K562 (cell line): ENCODE data around the gene GLTPD2. TPM values are rescaled to one million over a fixed set of nuclear protein-coding genes. Genes with fewer than 3 reads are reported as not detected.

Source experiments
- BRD9 ChIP-seq: fragments of 450-650 bp; IDR thresholded peaks from 2 replicates; pipeline ENCODE4 v1.6.1; 2018; ENCODE audit warnings: low read depth; ENCODE audit not compliant: partially characterized antibody
- CHCHD3 ChIP-seq: fragments of 250-450 bp; sonication (Bioruptor Pico); IDR thresholded peaks from 2 replicates; pipeline ENCODE4 v2.1.2; 2022; ENCODE audit warnings: mild to moderate bottlenecking
- DPF2 ChIP-seq: fragments of 450-650 bp; IDR thresholded peaks from 2 replicates; pipeline ENCODE4 v1.6.1; 2016
- ERF ChIP-seq: fragments of 450-650 bp; formaldehyde crosslinking; IDR thresholded peaks from 2 replicates; pipeline ENCODE4 v1.4.0; 2020; ENCODE audit warnings: mild to moderate bottlenecking, mixed read lengths
- FOXM1 ChIP-seq, 2 experiments: fragments of 450-650 bp in 1 of 2; sonication (generic) in 1 of 2; formaldehyde crosslinking in 1 of 2; IDR thresholded peaks; 2 replicates each; pipeline versions ENCODE4 v1.6.1 to v1.9.0; 2017 to 2022; ENCODE audit warnings: low read depth in 2 of 2, mild to moderate bottlenecking in 2 of 2, missing genetic modification reagents in 1 of 2, moderate library complexity in 1 of 2
- GATA2 ChIP-seq: sonication (generic); formaldehyde crosslinking; IDR thresholded peaks from 2 replicates; pipeline ENCODE4 v1.4.0; 2020; ENCODE audit warnings: mild to moderate bottlenecking, missing genetic modification reagents
- HDGF ChIP-seq: fragments of 450-650 bp; IDR thresholded peaks from 2 replicates; pipeline ENCODE4 v1.6.1; 2016
- HNRNPH1 ChIP-seq: fragments of 200-400 bp; formaldehyde crosslinking; optimal IDR thresholded peaks from 2 replicates; pipeline ENCODE3; 2017; ENCODE audit warnings: low read depth, mild to moderate bottlenecking, low read length, moderate library complexity
- NFIC ChIP-seq: fragments of 450-650 bp; IDR thresholded peaks from 2 replicates; pipeline ENCODE4 v1.6.1; 2017; ENCODE audit warnings: mild to moderate bottlenecking, inconsistent platforms
- TCF3 ChIP-seq: sonication (generic); formaldehyde crosslinking; IDR thresholded peaks from 2 replicates; pipeline ENCODE4 v1.4.0; 2020; ENCODE audit warnings: mild to moderate bottlenecking, missing genetic modification reagents
- TFAM ChIP-seq: fragments of 250-450 bp; sonication (Bioruptor Pico); conservative IDR thresholded peaks from 2 replicates; pipeline ENCODE4 v1.5.0; 2021; ENCODE audit warnings: mild to moderate bottlenecking, moderate library complexity
- XRCC3 ChIP-seq: fragments of 450-650 bp; IDR thresholded peaks from 2 replicates; pipeline ENCODE4 v1.6.1; 2017; ENCODE audit warnings: mild to moderate bottlenecking, moderate library complexity
- ZBTB17 ChIP-seq: fragments of 450-650 bp; formaldehyde crosslinking; IDR thresholded peaks from 2 replicates; pipeline ENCODE4 v1.4.0; 2020; ENCODE audit warnings: mild to moderate bottlenecking
- ZNF253 ChIP-seq: fragments of 250-450 bp; sonication (Bioruptor Pico); conservative IDR thresholded peaks from 2 replicates; pipeline ENCODE4 v1.6.1; 2021; ENCODE audit warnings: mild to moderate bottlenecking
- ZNF311 ChIP-seq: fragments of 250-450 bp; sonication (Bioruptor Pico); IDR thresholded peaks from 2 replicates; pipeline ENCODE4 v1.4.0; 2020; ENCODE audit warnings: mild to moderate bottlenecking, moderate library complexity
- ZNF324 ChIP-seq: fragments of 250-450 bp; sonication (Bioruptor Pico); IDR thresholded peaks from 2 replicates; pipeline ENCODE4 v1.4.0; 2020; ENCODE audit warnings: mild to moderate bottlenecking
- ZNF76 ChIP-seq: fragments of 250-450 bp; sonication (Bioruptor Pico); IDR thresholded peaks from 2 replicates; pipeline ENCODE4 v1.4.0; 2020; ENCODE audit warnings: mild to moderate bottlenecking, moderate library complexity, borderline replicate concordance
- ZNF830 ChIP-seq: fragments of 250-450 bp; sonication (Bioruptor Pico); IDR thresholded peaks from 2 replicates; pipeline ENCODE4 v1.5.0; 2021; ENCODE audit warnings: mild to moderate bottlenecking
- polyA plus RNA-seq, 8 experiments: library from polyadenylated mRNA; depleted of rRNA in 4 of 8; stranded (reverse) in 5 of 8; unstranded in 3 of 8; fragments of >200 nt; fragmentation: Nextera tagmentation in 2 of 8; fragmentation: Illumina TruSeq in 1 of 8; extraction: Ambion mirVana in 2 of 8; extraction: Trizol in 1 of 8; gene quantifications; 2 replicates each; pipeline versions ENCODE4 v1.2.1 to v1.2.3, GENCODE V29; 2011 to 2014; ENCODE audit warnings: inconsistent platforms in 1 of 8, missing spikeins in 1 of 8
- total RNA-seq, 7 experiments: library from RNA; depleted of rRNA in 6 of 7; stranded (reverse); fragments of >200 nt in 6 of 7; fragmentation: Illumina TruSeq in 2 of 7; extraction: Trizol in 2 of 7; gene quantifications; 2 replicates each; pipeline versions ENCODE4 v1.2.1 to v1.2.3, GENCODE V29; 2011 to 2021; ENCODE audit warnings: low replicate concordance in 1 of 7
- TF ChIP-seq, protein P1 (sequence below): sonication (generic); formaldehyde crosslinking; IDR thresholded peaks from 2 replicates; pipeline ENCODE4 v1.8.0; 2022; ENCODE audit warnings: mild to moderate bottlenecking, low read depth, missing genetic modification reagents
- TF ChIP-seq, protein P2 (sequence below): fragments of 450-650 bp; formaldehyde crosslinking; IDR thresholded peaks from 2 replicates; pipeline ENCODE4 v1.4.0; 2022; ENCODE audit warnings: missing genetic modification characterization
- TF ChIP-seq, protein P3 (sequence below): sonication (generic); formaldehyde crosslinking; IDR thresholded peaks from 2 replicates; pipeline ENCODE4 v1.8.0; 2022; ENCODE audit warnings: missing genetic modification reagents, mild to moderate bottlenecking, borderline replicate concordance
- TF ChIP-seq, protein P4 (sequence below): fragments of 250-450 bp; sonication (Bioruptor Pico); IDR thresholded peaks from 2 replicates; pipeline ENCODE4 v1.4.0; 2020; ENCODE audit warnings: mild to moderate bottlenecking, moderate library complexity
- TF ChIP-seq, protein P5 (sequence below), 2 experiments: fragments of 250-450 bp in 1 of 2; fragments of 450-650 bp in 1 of 2; sonication (Bioruptor Pico) in 1 of 2; IDR thresholded peaks; 2 replicates each; pipeline versions ENCODE4 v1.6.1 to v1.8.0; 2016 to 2021; ENCODE audit warnings: mild to moderate bottlenecking in 2 of 2, moderate library complexity in 2 of 2, missing compliant biosample characterization in 1 of 2, missing genetic modification characterization in 1 of 2

Gene GLTPD2
- total and polyA plus RNA-seq, 9 of the 15 experiments (the other 6 are each of a cell fraction or from before 2014, with no cell fraction given), result not detected

DNA sequence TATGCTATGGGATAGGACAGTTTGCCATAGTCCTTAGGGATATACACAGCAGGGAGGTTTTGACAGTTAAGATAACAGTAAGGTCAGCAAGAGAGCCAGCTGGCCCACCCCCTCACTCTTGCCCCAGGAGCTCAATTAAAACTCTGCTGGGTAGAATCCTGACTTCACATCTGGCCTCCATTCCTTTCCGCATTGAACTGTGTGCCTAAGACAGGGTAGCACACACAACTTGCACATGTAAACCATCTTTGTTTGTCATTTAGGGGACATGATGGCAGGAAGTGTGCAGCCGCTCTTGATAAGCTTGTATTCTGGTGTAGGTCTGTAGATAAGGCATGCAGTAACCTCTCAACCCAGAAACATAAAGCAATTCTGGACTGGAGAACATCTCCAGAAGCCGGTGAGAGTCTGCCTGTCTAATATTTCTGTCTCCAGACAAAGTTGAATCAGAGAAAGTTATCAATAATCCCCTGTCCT, 49.6 kb downstream of the GLTPD2 start (continued):
- TF ChIP-seq, protein P1, sequence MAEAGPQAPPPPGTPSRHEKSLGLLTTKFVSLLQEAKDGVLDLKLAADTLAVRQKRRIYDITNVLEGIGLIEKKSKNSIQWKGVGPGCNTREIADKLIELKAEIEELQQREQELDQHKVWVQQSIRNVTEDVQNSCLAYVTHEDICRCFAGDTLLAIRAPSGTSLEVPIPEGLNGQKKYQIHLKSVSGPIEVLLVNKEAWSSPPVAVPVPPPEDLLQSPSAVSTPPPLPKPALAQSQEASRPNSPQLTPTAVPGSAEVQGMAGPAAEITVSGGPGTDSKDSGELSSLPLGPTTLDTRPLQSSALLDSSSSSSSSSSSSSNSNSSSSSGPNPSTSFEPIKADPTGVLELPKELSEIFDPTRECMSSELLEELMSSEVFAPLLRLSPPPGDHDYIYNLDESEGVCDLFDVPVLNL (CRISPR knock-in tag), result no peak
- TF ChIP-seq ERF (CRISPR knock-in tag) (no peak), ZNF311 (CRISPR knock-in tag) (no peak), ZNF830 (CRISPR knock-in tag) (no peak), ZNF324 (no peak), CHCHD3 (no peak), ZNF253 (CRISPR knock-in tag) (no peak), FOXM1 (IDR thresholded peaks at IDR 0.05; ENCODE audit: low read depth) (0 out of 2 replicates have a peak, but pooled peaks have one; percentile 33), FOXM1 (CRISPR knock-in tag; IDR thresholded peaks at IDR 0.05; ENCODE audit: low read depth) (no peak), HDGF (no peak), GATA2 (CRISPR knock-in tag) (peak; percentile 12; the same call in 1 of the 2 replicates), HNRNPH1 (no peak), ZBTB17 (CRISPR knock-in tag) (no peak), TCF3 (CRISPR knock-in tag) (peak; percentile 80), BRD9 (no peak), DPF2 (peak; percentile 88), NFIC (peak; percentile 49; the same call in 1 of the 2 replicates), XRCC3 (no peak), ZNF76 (CRISPR knock-in tag) (no peak), TFAM (CRISPR knock-in tag) (no peak)
- TF ChIP-seq, protein P2, sequence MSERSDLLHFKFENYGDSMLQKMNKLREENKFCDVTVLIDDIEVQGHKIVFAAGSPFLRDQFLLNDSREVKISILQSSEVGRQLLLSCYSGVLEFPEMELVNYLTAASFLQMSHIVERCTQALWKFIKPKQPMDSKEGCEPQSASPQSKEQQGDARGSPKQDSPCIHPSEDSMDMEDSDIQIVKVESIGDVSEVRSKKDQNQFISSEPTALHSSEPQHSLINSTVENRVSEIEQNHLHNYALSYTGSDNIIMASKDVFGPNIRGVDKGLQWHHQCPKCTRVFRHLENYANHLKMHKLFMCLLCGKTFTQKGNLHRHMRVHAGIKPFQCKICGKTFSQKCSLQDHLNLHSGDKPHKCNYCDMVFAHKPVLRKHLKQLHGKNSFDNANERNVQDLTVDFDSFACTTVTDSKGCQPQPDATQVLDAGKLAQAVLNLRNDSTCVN (CRISPR knock-in tag), result no peak
- TF ChIP-seq, protein P3, sequence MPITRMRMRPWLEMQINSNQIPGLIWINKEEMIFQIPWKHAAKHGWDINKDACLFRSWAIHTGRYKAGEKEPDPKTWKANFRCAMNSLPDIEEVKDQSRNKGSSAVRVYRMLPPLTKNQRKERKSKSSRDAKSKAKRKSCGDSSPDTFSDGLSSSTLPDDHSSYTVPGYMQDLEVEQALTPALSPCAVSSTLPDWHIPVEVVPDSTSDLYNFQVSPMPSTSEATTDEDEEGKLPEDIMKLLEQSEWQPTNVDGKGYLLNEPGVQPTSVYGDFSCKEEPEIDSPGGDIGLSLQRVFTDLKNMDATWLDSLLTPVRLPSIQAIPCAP (CRISPR knock-in tag), result no peak
- TF ChIP-seq, protein P4, sequence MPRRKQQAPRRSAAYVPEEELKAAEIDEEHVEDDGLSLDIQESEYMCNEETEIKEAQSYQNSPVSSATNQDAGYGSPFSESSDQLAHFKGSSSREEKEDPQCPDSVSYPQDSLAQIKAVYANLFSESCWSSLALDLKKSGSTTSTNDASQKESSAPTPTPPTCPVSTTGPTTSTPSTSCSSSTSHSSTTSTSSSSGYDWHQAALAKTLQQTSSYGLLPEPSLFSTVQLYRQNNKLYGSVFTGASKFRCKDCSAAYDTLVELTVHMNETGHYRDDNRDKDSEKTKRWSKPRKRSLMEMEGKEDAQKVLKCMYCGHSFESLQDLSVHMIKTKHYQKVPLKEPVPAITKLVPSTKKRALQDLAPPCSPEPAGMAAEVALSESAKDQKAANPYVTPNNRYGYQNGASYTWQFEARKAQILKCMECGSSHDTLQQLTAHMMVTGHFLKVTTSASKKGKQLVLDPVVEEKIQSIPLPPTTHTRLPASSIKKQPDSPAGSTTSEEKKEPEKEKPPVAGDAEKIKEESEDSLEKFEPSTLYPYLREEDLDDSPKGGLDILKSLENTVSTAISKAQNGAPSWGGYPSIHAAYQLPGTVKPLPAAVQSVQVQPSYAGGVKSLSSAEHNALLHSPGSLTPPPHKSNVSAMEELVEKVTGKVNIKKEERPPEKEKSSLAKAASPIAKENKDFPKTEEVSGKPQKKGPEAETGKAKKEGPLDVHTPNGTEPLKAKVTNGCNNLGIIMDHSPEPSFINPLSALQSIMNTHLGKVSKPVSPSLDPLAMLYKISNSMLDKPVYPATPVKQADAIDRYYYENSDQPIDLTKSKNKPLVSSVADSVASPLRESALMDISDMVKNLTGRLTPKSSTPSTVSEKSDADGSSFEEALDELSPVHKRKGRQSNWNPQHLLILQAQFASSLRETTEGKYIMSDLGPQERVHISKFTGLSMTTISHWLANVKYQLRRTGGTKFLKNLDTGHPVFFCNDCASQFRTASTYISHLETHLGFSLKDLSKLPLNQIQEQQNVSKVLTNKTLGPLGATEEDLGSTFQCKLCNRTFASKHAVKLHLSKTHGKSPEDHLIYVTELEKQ (CRISPR knock-in tag), result no peak
- TF ChIP-seq, protein P5, sequence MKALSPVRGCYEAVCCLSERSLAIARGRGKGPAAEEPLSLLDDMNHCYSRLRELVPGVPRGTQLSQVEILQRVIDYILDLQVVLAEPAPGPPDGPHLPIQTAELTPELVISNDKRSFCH (CRISPR knock-in tag; IDR thresholded peaks at IDR 0.05), result no peak
- TF ChIP-seq, protein P5 (tag; IDR thresholded peaks at IDR 0.05), result 0 out of 2 replicates have a peak, but pooled peaks have one; percentile 26
